Coronary artery (tissue), 2 donors: ENCODE measurements around the gene DLEC1.
A peak's percentile ranks its signal among the peaks of the same experiment; 100 is the strongest.

Experiments
- DNase-seq: peaks from one replicate; pipeline ENCODE4 v3.0.0-alpha.2; 2017; ENCODE audit warnings: low spot score
- H3K27ac ChIP-seq, 2 donors: fragments of 200-600 bp; sonication (generic); one replicate each; pipeline ENCODE4 v1.5.1; 2016 to 2019
- H3K4me3 ChIP-seq: fragments of 200-600 bp; sonication (generic); 2 replicates; pipeline ENCODE4 v1.5.1; 2016; ENCODE audit warnings: mild to moderate bottlenecking, moderate library complexity
- TF ChIP-seq, protein P1 (sequence below): fragments of 200-600 bp; sonication (generic); IDR thresholded peaks from one replicate; pipeline ENCODE4 v1.5.1; 2019; ENCODE audit warnings: antibody characterized with exemption

Gene DLEC1

GRCh38 chr3:38125305-38126120, 86.5 kb downstream of the DLEC1 start:
- Histone ChIP-seq H3K4me3 (no peak overlapping the region), H3K27ac (no peak overlapping the region)
- no peak for DNase-seq
- TF ChIP-seq, protein P1, sequence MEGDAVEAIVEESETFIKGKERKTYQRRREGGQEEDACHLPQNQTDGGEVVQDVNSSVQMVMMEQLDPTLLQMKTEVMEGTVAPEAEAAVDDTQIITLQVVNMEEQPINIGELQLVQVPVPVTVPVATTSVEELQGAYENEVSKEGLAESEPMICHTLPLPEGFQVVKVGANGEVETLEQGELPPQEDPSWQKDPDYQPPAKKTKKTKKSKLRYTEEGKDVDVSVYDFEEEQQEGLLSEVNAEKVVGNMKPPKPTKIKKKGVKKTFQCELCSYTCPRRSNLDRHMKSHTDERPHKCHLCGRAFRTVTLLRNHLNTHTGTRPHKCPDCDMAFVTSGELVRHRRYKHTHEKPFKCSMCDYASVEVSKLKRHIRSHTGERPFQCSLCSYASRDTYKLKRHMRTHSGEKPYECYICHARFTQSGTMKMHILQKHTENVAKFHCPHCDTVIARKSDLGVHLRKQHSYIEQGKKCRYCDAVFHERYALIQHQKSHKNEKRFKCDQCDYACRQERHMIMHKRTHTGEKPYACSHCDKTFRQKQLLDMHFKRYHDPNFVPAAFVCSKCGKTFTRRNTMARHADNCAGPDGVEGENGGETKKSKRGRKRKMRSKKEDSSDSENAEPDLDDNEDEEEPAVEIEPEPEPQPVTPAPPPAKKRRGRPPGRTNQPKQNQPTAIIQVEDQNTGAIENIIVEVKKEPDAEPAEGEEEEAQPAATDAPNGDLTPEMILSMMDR: no peak

GRCh38 chr3:38126121-38126892, 87.3 kb downstream of the DLEC1 start:
- no peak overlapping the region for H3K4me3 ChIP-seq
- TF ChIP-seq, protein P1: no peak
- H3K27ac ChIP-seq: no peak overlapping the region
- DNase-seq: peak; percentile 55

GRCh38 chr3:38127611-38128302, 88.7 kb downstream of the DLEC1 start:
- TF ChIP-seq, protein P1: no peak
- H3K4me3 ChIP-seq: no peak overlapping the region
- peak; percentile 31 for DNase-seq
- peak overlapping the region in 1 of 2 donors; percentile 26 for H3K27ac ChIP-seq

DNA sequence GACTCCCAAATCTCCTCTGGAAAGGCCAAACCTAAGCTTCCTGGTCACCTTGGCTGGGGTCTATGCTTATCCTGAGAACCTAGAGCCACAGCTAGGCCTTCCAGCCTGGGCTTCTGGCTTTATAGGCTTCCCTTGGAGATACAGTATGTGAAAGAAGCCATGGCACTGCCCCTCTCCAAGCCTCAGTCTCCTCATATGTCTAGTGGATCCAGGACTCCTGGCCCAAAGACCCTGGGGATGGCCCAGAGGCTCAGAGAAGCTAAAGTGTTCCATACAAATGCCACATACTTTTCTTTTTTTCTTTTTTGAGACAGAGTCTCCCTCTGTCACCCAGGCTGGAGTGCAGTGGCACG, 89.3 kb downstream of the DLEC1 start:
- H3K4me3 ChIP-seq: no peak overlapping the region
- DNase-seq: peak; percentile 55
- TF ChIP-seq, protein P1: no peak
- peak overlapping the region in 1 of 2 donors; percentile 26 for H3K27ac ChIP-seq

- peak; percentile 63 for DNase-seq
- Histone ChIP-seq H3K27ac (no peak overlapping the region), H3K4me3 (no peak overlapping the region)
- TF ChIP-seq, protein P1: no peak
These were observed 90.0 kb downstream of the DLEC1 start for GRCh38 chr3:38129058-38129457.

GRCh38 chr3:38130631-38131065, 91.6 kb downstream of the DLEC1 start:
- Histone ChIP-seq H3K4me3 (no peak overlapping the region), H3K27ac (no peak overlapping the region)
- DNase-seq: peak; percentile 24
- TF ChIP-seq, protein P1: no peak
